LoVo (cell line): Measurements from ENCODE around the gene C5.
"Not testable (repeated sequence)": the region's sequence is repeated elsewhere in the genome, so short reads cannot be mapped to it uniquely, and the experiment has no call there.

Experiments used
- DNase-seq: peaks from one replicate; pipeline ENCODE4 v3.0.0-alpha.2; 2016; ENCODE audit warnings: low spot score

The C5 gene

GRCh38 chr9:121050128-121050988, at the start of gene C5:
TSS of gene C5 (minus strand) at chr9:121050275. CDS start at chr9:121050246, 29 bp downstream.
- peak; percentile 16 for DNase-seq

- no peak for DNase-seq
These were observed 48.6 kb upstream of the C5 start for GRCh38 chr9:121098567-121099198.

- DNase-seq = no peak
These were observed 45.0 kb upstream of the C5 start for GRCh38 chr9:121095057-121095456.

GRCh38 chr9:121090743-121091142, 40.7 kb upstream of the C5 start:
- not testable (repeated sequence) for DNase-seq

GRCh38 chr9:121088576-121088975, 38.5 kb upstream of the C5 start:
- no peak for DNase-seq

- no peak for DNase-seq
These were observed 35.6 kb upstream of the C5 start for GRCh38 chr9:121085661-121086060.

- no peak for DNase-seq
These were observed 32.0 kb upstream of the C5 start for GRCh38 chr9:121082075-121082474.

- no peak for DNase-seq
These were observed 25.4 kb upstream of the C5 start for GRCh38 chr9:121075251-121076036.

- DNase-seq = peak; percentile 89
These were observed 24.5 kb upstream of the C5 start, which contains the start of gene CNTRL for GRCh38 chr9:121074370-121075250. TSS of gene CNTRL (plus strand) at chr9:121074955. CDS start at chr9:121088327, 13,372 bp downstream.

- DNase-seq = no peak
These were observed 23.0 kb upstream of the C5 start for GRCh38 chr9:121073038-121073437.

- DNase-seq = no peak
These were observed 21.8 kb upstream of the C5 start for GRCh38 chr9:121071756-121072421.

GRCh38 chr9:121071370-121071755, 21.3 kb upstream of the C5 start:
- no peak for DNase-seq

- no peak for DNase-seq
These were observed 19.3 kb upstream of the C5 start for GRCh38 chr9:121069396-121069795.

- no peak for DNase-seq
These were observed 17.6 kb upstream of the C5 start for GRCh38 chr9:121067640-121068039.

GRCh38 chr9:121066850-121067249, 16.8 kb upstream of the C5 start:
- DNase-seq = no peak

GRCh38 chr9:121059998-121060636, 10.0 kb upstream of the C5 start:
- peak; percentile 76 for DNase-seq

- DNase-seq = no peak
These were observed 9.4 kb upstream of the C5 start for GRCh38 chr9:121059513-121059912.

GRCh38 chr9:121057821-121058220, 7.7 kb upstream of the C5 start:
- no peak for DNase-seq

- DNase-seq = no peak
These were observed 5.6 kb upstream of the C5 start for GRCh38 chr9:121055642-121056143.

- no peak for DNase-seq
These were observed 3.5 kb upstream of the C5 start for GRCh38 chr9:121053544-121053943.
